OCI-LY7 (cell line): ENCODE measurements around the gene IL1RAPL2.

ENCODE experiments used
- CTCF ChIP-seq: fragments of 200-600 bp; sonication (generic); conservative IDR thresholded peaks from 2 replicates; pipeline ENCODE4 v1.5.1; 2014; ENCODE audit warnings: mild to moderate bottlenecking, antibody characterized with exemption, low read length, moderate library complexity, mixed read lengths
- EZH2phosphoT487 ChIP-seq: fragments of 200-600 bp; sonication (generic); IDR thresholded peaks from 2 replicates; pipeline ENCODE4 v1.6.1; 2018; ENCODE audit warnings: low read depth, borderline replicate concordance, mild to moderate bottlenecking, mixed run types, antibody characterized with exemption, low read length, moderate library complexity, mixed read lengths

GRCh38 chrX:104988038-104988437, 422.0 kb downstream of the IL1RAPL2 start:
- TF ChIP-seq CTCF (no peak), EZH2phosphoT487 (no peak)
